ENCODE results near the gene FBP1. TPM values are rescaled to one million over a fixed set of nuclear protein-coding genes. Genes with fewer than 3 reads are reported as not detected.
A peak's percentile ranks its signal among the peaks of the same experiment; 100 is the strongest.

Gene FBP1
- total and polyA plus RNA-seq, 2 experiments from 2014 or later, result 1.3 to 2.9 TPM

DNA sequence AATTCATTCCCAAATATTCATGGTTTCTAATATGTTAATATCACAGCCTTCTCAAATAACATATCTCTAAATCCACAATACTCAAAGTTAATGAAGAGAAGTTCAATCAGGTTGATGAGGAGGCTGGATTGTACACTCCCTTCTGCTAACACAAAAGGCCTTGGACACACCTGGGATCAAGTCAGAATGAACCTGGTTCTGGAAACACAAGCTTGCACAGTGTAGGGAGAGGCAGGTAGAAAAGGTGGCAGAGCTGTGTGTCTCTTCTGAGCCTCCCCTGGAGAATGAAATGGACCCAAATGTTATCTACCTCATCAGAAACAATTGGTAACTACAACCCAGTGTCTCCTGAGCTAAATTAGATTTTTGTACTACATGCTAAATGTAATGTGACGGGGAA, 40.7 kb upstream of the FBP1 start:
- Histone ChIP-seq H3K27ac (no peak overlapping the region), H3K36me3 (no peaks in the 10 kb centered on the region), H3K27me3 (no peaks in the 10 kb centered on the region), H3K4me3 (no peak overlapping the region), H3K9me3 (ENCODE audit: low read depth) (no peaks in the 10 kb centered on the region), H3K4me1 (ENCODE audit: low read depth) (peaks cover 4% of the 10 kb centered on the region)
- DNase-seq (ENCODE audit: low read depth in 1 of 2, low spot score in 1 of 2), result no peak
- TF ChIP-seq, protein P1, sequence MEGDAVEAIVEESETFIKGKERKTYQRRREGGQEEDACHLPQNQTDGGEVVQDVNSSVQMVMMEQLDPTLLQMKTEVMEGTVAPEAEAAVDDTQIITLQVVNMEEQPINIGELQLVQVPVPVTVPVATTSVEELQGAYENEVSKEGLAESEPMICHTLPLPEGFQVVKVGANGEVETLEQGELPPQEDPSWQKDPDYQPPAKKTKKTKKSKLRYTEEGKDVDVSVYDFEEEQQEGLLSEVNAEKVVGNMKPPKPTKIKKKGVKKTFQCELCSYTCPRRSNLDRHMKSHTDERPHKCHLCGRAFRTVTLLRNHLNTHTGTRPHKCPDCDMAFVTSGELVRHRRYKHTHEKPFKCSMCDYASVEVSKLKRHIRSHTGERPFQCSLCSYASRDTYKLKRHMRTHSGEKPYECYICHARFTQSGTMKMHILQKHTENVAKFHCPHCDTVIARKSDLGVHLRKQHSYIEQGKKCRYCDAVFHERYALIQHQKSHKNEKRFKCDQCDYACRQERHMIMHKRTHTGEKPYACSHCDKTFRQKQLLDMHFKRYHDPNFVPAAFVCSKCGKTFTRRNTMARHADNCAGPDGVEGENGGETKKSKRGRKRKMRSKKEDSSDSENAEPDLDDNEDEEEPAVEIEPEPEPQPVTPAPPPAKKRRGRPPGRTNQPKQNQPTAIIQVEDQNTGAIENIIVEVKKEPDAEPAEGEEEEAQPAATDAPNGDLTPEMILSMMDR (IDR thresholded peaks at IDR 0.05; ENCODE audit: low read depth, low read length), result no peak

DNA sequence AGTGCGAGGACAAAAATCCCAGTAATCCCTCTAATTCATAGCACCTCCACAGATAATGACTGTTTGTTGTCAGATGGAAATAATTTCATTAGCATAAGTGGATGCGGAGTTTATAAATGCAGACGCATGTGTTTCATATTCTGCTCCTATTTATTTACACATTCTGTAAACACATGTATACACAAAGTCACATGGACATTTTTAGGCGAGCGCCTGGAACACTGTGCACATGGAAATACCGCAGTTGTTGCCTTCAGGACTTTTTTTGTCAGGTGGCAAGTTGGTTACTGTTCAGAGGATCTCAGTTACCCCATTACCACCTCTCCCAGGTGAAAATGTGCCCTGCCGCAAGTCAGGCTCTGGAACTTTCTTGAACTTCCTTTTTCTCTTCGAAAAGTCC, 40.3 kb upstream of the FBP1 start:
- H3K4me1 ChIP-seq (ENCODE audit: low read depth), result peaks cover 4% of the 10 kb centered on the region
- TF ChIP-seq, protein P1 (IDR thresholded peaks at IDR 0.05; ENCODE audit: low read depth, low read length), result no peak

DNA sequence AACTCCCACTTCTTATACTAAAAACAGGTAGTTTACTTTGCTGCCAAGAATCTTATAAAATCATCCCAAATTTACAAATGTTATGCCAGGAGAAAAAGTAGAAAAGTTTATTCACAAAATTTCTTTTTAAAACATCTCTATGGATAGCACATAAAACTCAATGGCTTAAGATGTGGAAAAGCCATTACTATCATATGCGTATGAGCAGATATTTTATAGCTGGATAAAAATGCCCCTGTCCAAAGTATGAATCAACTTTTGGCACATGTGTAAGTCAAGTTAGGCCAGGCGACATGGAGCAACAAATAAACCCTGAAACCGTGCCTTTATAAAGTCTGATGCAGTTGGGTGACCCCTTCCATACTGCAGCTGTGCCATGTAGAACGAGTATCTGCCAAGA, 38.6 kb upstream of the FBP1 start:
- Histone ChIP-seq H3K9me3 (ENCODE audit: low read depth) (no peaks in the 10 kb centered on the region), H3K27me3 (no peaks in the 10 kb centered on the region), H3K27ac (no peak overlapping the region), H3K4me1 (ENCODE audit: low read depth) (peaks cover 4% of the 10 kb centered on the region), H3K36me3 (no peaks in the 10 kb centered on the region), H3K4me3 (no peak overlapping the region)
- DNase-seq (ENCODE audit: low read depth in 1 of 2, low spot score in 1 of 2), result no peak
- TF ChIP-seq, protein P1 (IDR thresholded peaks at IDR 0.05; ENCODE audit: low read depth, low read length), result no peak

More for the DNA sequence above, 40.3 kb upstream of the FBP1 start:
- no peaks in the 10 kb centered on the region for H3K36me3 ChIP-seq
- no peaks in the 10 kb centered on the region for H3K27me3 ChIP-seq
- no peak overlapping the region for H3K4me3 ChIP-seq
- H3K27ac ChIP-seq, result no peak overlapping the region
- no peak for DNase-seq (ENCODE audit: low read depth in 1 of 2, low spot score in 1 of 2)
- H3K9me3 ChIP-seq (ENCODE audit: low read depth), result no peaks in the 10 kb centered on the region

DNA sequence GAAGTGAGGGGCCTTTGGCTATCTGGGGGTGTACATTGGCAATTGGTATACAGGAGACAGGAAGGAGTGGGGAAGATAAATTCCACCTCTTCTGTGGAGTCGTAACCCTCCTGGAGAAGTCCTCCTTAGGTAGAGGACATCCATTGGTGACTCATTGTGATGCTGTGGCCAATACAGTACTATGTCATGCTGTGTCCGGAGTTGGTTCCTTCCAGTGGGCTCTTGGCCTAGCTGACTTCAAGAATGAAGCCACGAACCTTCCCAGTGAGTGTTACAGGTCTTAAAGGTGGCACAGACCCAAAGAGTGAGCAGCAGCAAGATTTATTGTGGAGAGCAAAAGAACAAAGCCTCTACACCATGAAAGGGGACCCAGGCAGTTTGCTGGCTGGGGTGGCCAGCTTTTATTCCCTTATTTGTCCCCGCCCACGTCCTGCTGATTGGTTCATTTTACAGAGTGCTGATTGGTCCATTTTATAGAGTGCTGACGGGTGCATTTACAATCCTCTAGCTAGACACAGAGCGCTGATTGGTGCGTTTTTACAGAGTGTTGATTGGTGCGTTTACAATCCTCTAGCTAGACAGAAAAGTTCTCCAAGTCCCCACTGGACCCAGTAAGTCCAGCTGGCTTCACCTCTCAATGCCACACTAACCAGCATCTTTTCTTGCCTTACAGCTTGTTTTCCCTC, 37.3 kb upstream of the FBP1 start:
- H3K27me3 ChIP-seq, result no peaks in the 10 kb centered on the region
- DNase-seq (ENCODE audit: low read depth in 1 of 2, low spot score in 1 of 2), result no peak
- no peak overlapping the region for H3K27ac ChIP-seq
- H3K4me1 ChIP-seq (ENCODE audit: low read depth), result peaks cover 4% of the 10 kb centered on the region
- H3K4me3 ChIP-seq, result no peak overlapping the region
- no peaks in the 10 kb centered on the region for H3K36me3 ChIP-seq
- TF ChIP-seq, protein P1 (IDR thresholded peaks at IDR 0.05; ENCODE audit: low read depth, low read length), result no peak
- no peaks in the 10 kb centered on the region for H3K9me3 ChIP-seq (ENCODE audit: low read depth)

DNA sequence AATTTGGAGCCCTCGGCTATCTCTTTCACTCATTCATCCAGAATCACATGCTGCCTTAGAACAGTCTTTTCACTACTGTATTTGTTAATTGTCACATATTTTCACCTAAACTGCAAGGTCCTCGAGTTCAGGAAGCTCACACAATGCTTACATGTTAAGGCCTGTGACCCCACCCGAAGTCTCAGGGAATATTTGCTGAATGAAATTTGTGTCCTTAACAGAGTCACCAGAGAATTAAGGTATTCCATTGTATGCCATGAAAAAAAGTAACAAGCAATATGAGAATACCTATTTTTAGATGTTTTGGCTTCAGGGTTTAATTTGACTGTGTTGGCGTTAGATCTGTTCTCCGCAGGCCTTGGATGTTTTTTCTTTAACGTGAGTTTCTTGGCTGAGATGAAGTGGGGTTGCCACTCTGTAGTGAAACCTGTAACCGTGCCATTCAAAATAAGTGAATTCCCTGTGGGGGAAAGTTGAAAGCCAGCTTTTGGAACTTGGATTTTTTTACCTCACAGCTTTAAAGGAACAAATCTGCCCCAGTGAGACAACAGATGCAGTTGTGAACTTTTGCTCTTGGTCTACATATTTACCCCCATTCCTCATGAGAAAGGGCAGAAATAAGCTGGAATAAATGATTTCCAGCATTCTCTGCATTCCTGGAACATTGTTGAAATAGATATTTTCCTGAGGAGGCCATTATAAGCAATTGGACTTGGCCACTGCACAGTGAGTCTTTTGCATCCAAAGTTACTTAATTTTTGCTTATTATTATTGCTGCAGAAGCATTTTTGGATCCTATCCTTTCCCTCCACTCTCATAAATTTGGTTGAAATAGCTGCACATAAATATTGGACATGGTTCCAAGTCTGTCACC, 35.9 kb upstream of the FBP1 start:
- Histone ChIP-seq H3K36me3 (no peaks in the 10 kb centered on the region), H3K27me3 (no peaks in the 10 kb centered on the region), H3K4me3 (no peak overlapping the region), H3K9me3 (ENCODE audit: low read depth) (no peaks in the 10 kb centered on the region), H3K27ac (no peak overlapping the region), H3K4me1 (ENCODE audit: low read depth) (no peaks in the 10 kb centered on the region)
- DNase-seq (ENCODE audit: low read depth in 1 of 2, low spot score in 1 of 2), result peak in 1 of 2 donors; percentile 44
- TF ChIP-seq, protein P1 (IDR thresholded peaks at IDR 0.05; ENCODE audit: low read depth, low read length), result no peak
